GM13976 (cell line): ENCODE measurements around the gene ZNF483.
"Not testable (repeated sequence)": the region's sequence is repeated elsewhere in the genome, so short reads cannot be mapped to it uniquely, and the experiment has no call there.

Source experiments
- DNase-seq: peaks from one replicate; pipeline ENCODE4 v3.0.0; 2012; ENCODE audit warnings: low spot score
- in situ Hi-C: fragments of 300-500 bp; cut with MboI; formaldehyde crosslinking; loops from one replicate; pipeline ENCODE4 v1.12.0; 2022; ENCODE audit warnings: low sequenced_read_pairs, mixed read lengths, inconsistent platforms; ENCODE audit not compliant: unreplicated experiment
- TF ChIP-seq, protein P1 (sequence below): IDR thresholded peaks from 2 replicates; pipeline ENCODE4 v1.5.1; 2012; ENCODE audit warnings: borderline replicate concordance, mild to moderate bottlenecking; ENCODE audit not compliant: insufficient read depth; ENCODE audit errors: extremely low read depth, missing control alignments, control extremely low read depth

The ZNF483 gene

DNA sequence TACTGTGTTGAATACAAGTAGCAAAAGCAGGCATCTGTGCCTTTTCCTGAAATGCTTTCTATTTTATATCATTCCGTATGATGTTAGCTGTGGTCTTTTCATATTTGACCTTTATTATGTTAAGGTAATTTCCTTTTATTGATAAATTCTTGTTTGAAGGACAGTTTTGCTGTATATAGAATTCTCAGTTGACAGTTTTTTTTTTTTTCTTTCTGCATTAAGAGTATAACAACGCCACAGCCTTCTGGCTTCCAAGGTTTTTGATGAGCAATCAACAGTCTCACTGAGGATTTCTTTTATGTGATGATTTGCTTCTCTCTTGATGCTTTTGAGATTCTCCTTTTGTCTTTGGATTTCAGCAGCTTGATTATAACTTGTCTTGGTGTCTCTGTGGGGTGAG is 23.6 kb downstream of the ZNF483 start:
- in situ Hi-C loops = no loop called here
- TF ChIP-seq, protein P1, sequence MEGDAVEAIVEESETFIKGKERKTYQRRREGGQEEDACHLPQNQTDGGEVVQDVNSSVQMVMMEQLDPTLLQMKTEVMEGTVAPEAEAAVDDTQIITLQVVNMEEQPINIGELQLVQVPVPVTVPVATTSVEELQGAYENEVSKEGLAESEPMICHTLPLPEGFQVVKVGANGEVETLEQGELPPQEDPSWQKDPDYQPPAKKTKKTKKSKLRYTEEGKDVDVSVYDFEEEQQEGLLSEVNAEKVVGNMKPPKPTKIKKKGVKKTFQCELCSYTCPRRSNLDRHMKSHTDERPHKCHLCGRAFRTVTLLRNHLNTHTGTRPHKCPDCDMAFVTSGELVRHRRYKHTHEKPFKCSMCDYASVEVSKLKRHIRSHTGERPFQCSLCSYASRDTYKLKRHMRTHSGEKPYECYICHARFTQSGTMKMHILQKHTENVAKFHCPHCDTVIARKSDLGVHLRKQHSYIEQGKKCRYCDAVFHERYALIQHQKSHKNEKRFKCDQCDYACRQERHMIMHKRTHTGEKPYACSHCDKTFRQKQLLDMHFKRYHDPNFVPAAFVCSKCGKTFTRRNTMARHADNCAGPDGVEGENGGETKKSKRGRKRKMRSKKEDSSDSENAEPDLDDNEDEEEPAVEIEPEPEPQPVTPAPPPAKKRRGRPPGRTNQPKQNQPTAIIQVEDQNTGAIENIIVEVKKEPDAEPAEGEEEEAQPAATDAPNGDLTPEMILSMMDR = no peak
- no peak for DNase-seq

DNA sequence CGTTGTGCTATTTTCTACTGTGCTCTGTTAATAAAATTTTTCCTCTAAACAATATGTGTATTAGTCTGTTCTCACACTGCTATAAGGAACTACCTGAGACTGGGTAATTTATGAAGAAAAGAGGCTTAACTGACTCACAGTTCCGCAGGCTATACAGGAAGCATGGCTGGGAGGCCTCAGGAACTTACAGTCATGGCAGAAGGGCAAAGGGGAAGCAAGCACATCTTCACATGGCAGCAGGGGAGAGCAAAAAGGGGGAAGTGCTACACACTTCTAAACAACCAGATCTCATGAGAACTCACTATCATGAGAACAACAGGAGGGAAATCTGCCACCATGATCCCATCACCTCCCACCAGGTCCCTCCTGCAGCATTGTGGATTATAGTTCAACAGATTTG is 30.4 kb downstream of the ZNF483 start:
- in situ Hi-C loops, DNase-seq: not testable (repeated sequence)

DNA sequence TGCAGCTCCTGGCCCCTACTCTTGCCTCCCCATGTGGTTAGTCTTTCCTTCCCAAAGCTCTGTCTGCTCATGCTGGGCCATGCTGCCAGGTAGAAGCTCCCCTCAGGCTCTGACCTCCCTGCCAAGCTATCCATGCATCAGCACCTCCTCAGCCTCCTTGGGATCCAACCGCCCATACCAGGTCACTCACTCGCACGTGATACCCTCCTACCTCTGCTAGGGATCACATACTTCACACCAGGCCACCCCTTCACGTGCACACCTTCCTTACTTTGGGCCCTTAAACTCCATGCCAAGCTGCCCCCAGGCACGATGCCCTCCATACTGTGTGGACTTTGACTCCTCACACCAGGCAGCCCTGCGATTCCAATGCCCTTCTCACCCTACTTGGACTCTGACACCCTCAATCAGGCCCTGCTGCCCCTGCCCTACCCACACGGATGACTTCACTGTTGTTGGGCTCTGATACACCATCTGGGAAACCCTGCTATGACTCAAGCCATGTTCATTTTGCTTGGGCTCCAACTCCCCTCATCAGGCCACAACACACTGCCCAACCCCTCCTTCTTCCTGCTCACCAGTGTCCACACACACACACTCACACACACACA is 34.1 kb downstream of the ZNF483 start:
- in situ Hi-C loops = no loop called here
- DNase-seq = no peak

DNA sequence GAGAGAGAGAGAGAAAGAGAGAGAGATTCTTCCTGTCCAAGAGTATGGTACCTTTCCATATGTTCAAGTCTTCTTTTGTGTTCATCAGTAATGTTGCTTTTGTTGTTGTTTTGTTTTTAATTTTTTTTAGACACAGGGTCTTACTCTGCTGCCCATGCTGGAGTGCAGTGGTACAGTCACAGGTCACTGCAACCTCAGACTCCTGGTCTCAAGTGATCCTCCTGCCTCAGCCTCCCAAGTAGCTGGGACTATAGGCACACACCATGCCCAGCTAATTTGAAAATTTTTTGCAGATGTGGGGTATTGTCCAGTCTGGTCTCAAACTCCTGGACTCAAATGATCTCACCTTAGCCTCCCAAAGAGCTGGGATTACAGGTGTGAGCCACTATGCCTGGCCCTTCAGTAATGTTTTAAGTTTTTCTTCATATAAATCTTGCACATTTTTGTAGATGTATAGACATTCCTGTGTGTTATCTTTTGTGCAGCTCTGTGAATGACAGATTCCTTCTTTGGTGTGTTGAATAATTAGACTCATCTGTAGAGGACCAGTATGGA is 36.3 kb downstream of the ZNF483 start:
- TF ChIP-seq, protein P1 = no peak
- DNase-seq = no peak
- in situ Hi-C loops = no loop called here

More for the DNA sequence above, 34.1 kb downstream of the ZNF483 start:
- TF ChIP-seq, protein P1 = no peak

DNA sequence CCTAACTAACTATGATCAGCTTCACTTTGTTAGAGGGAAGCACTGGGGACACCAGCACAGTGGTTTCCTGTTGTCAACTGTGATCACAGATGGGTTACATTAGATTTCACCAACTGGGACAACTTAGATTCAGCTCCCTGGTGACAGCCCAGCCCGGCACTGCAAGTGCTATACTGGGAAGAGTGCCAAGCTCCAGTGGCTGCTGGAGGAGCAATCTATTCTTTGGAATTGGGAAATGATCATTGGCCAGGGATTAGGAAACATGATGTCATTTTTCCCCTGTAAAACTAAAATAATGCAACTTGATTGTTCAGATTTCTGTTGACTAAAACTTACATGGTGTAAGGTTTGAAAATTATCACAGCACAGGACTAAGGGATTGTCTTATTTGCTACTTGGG is 41.3 kb downstream of the ZNF483 start:
- in situ Hi-C loops = no loop called here
- DNase-seq = no peak
- TF ChIP-seq, protein P1 = no peak

DNA sequence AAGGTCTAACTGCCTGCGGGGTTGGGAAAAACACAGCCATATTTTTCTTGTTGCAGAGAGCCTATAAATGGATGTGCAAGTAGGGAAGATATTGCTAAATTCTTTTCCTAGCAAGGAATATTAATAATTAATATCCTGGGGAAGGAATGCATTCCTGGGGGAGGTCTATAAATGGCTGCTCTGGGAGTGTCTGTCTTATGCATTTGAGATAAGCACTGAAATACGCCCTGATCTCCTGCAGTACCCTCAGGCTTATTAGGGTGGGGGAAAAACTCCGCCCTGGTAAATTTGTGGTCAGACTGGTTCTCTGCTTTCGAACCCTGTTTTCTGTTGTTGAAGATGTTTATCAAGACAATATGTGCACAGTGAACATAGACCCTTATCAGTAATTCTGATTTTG is 43.1 kb downstream of the ZNF483 start:
- DNase-seq, in situ Hi-C loops: not testable (repeated sequence)

DNA sequence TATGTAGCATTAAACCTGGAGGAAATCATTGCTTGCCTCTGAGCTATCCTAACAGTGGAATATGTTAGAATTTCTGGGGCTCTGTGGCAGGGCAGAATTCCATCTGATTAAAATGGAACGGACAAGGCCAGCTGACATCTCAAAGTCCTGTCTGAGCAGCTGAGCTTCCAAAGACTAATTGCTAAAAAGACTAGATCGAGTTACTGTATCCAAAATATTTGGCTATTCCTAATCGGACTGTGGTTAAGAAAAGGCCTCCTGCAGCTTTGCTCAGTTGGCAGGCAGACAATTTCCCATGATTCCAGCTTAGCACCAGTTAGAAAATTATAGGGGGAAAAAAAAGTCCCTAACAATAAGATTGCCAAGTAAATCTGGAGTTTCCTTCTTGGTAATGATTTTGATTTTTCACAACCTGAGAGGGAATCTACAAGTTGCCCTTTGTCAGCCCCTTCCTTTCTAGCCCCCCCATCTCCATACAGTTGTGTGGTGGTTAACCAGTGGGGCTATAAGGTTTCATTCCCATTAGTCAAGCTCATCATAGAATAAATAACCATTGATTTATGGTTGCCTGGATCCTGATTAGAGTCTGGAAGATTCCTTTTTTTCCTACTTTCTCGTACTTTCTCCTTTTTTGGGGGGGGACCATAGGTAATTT is 48.1 kb downstream of the ZNF483 start:
- TF ChIP-seq, protein P1 = no peak
- in situ Hi-C loops = no loop called here
- DNase-seq = no peak
